ENCODE data around the gene CREB3L2. TPM values are rescaled to one million over a fixed set of nuclear protein-coding genes. Genes with fewer than 3 reads are reported as not detected.

The CREB3L2 gene
- total and polyA plus RNA-seq, 2 of the 13 experiments (the other 11 are each of a cell fraction or from before 2014, with no cell fraction given) = 22.1 to 41.1 TPM

DNA sequence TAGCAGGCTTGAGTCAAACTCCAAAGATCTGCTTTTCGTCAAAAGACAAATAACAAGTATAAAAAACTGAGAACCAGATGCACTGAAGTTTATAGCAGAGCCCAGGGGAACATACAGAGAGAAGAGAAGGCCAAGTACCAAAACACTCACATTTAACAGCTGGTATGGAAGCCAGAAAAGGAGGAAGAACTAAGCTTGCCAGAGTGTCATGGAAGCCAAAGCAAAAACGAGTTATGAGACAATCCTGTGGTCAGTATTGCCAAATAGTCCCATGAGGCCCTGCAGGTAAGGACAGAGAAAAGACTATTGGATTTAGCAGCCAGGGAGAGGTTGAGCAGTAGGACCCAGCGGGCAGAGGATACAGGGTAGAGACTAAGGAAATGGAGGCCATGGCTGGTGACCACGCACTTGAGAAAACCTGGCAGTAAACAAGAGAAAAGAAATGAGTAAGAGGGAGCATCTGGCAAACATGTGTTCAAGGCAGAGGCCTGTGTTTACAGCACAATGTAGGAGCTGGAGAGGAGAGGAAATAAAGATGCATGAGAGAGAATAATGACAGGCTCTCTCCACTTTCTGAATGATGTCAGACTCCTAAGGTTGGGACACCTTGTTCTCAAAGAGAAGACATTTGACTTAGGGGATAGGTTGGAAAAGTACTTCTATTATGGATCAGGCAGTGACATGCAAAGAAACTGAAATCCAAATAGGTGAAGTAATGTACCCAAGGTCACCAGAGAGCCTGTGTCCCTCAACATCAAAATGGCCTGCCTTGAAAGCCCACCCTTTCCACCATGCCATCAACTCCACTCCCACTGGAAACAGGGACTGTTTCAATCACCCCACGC lies 9.1 kb downstream of the CREB3L2 start (continued):
- TF ChIP-seq THYN1 (CRISPR knock-in tag; IDR thresholded peaks at IDR 0.05; ENCODE audit: borderline replicate concordance, low read depth) = no peak
- TF ChIP-seq ZNF343 (CRISPR knock-in tag; IDR thresholded peaks at IDR 0.05) = no peak
- TF ChIP-seq, protein P1, sequence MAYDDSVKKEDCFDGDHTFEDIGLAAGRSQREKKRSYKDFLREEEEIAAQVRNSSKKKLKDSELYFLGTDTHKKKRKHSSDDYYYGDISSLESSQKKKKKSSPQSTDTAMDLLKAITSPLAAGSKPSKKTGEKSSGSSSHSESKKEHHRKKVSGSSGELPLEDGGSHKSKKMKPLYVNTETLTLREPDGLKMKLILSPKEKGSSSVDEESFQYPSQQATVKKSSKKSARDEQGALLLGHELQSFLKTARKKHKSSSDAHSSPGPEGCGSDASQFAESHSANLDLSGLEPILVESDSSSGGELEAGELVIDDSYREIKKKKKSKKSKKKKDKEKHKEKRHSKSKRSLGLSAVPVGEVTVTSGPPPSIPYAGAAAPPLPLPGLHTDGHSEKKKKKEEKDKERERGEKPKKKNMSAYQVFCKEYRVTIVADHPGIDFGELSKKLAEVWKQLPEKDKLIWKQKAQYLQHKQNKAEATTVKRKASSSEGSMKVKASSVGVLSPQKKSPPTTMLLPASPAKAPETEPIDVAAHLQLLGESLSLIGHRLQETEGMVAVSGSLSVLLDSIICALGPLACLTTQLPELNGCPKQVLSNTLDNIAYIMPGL (CRISPR knock-in tag; IDR thresholded peaks at IDR 0.05; ENCODE audit: borderline replicate concordance in 1 of 2, low read depth in 1 of 2) = no peak
- TF ChIP-seq, protein P2, sequence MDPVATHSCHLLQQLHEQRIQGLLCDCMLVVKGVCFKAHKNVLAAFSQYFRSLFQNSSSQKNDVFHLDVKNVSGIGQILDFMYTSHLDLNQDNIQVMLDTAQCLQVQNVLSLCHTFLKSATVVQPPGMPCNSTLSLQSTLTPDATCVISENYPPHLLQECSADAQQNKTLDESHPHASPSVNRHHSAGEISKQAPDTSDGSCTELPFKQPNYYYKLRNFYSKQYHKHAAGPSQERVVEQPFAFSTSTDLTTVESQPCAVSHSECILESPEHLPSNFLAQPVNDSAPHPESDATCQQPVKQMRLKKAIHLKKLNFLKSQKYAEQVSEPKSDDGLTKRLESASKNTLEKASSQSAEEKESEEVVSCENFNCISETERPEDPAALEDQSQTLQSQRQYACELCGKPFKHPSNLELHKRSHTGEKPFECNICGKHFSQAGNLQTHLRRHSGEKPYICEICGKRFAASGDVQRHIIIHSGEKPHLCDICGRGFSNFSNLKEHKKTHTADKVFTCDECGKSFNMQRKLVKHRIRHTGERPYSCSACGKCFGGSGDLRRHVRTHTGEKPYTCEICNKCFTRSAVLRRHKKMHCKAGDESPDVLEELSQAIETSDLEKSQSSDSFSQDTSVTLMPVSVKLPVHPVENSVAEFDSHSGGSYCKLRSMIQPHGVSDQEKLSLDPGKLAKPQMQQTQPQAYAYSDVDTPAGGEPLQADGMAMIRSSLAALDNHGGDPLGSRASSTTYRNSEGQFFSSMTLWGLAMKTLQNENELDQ (CRISPR knock-in tag; IDR thresholded peaks at IDR 0.05; ENCODE audit: borderline replicate concordance) = no peak
- no peak for TF ChIP-seq ZEB1 (IDR thresholded peaks at IDR 0.05; ENCODE audit: insufficient replicate concordance, low read depth)
- TF ChIP-seq ZFX (CRISPR knock-in tag; IDR thresholded peaks at IDR 0.05; ENCODE audit: low read depth) = peak; percentile 54; the same call in 1 of the 2 replicates
- TF ChIP-seq MEIS2 (CRISPR knock-in tag; IDR thresholded peaks at IDR 0.05) = no peak
- TF ChIP-seq, protein P3, sequence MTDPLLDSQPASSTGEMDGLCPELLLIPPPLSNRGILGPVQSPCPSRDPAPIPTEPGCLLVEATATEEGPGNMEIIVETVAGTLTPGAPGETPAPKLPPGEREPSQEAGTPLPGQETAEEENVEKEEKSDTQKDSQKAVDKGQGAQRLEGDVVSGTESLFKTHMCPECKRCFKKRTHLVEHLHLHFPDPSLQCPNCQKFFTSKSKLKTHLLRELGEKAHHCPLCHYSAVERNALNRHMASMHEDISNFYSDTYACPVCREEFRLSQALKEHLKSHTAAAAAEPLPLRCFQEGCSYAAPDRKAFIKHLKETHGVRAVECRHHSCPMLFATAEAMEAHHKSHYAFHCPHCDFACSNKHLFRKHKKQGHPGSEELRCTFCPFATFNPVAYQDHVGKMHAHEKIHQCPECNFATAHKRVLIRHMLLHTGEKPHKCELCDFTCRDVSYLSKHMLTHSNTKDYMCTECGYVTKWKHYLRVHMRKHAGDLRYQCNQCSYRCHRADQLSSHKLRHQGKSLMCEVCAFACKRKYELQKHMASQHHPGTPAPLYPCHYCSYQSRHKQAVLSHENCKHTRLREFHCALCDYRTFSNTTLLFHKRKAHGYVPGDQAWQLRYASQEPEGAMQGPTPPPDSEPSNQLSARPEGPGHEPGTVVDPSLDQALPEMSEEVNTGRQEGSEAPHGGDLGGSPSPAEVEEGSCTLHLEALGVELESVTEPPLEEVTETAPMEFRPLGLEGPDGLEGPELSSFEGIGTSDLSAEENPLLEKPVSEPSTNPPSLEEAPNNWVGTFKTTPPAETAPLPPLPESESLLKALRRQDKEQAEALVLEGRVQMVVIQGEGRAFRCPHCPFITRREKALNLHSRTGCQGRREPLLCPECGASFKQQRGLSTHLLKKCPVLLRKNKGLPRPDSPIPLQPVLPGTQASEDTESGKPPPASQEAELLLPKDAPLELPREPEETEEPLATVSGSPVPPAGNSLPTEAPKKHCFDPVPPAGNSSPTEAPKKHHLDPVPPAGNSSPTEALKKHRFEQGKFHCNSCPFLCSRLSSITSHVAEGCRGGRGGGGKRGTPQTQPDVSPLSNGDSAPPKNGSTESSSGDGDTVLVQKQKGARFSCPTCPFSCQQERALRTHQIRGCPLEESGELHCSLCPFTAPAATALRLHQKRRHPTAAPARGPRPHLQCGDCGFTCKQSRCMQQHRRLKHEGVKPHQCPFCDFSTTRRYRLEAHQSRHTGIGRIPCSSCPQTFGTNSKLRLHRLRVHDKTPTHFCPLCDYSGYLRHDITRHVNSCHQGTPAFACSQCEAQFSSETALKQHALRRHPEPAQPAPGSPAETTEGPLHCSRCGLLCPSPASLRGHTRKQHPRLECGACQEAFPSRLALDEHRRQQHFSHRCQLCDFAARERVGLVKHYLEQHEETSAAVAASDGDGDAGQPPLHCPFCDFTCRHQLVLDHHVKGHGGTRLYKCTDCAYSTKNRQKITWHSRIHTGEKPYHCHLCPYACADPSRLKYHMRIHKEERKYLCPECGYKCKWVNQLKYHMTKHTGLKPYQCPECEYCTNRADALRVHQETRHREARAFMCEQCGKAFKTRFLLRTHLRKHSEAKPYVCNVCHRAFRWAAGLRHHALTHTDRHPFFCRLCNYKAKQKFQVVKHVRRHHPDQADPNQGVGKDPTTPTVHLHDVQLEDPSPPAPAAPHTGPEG (CRISPR knock-in tag; IDR thresholded peaks at IDR 0.05) = no peak
- TF ChIP-seq, protein P4, sequence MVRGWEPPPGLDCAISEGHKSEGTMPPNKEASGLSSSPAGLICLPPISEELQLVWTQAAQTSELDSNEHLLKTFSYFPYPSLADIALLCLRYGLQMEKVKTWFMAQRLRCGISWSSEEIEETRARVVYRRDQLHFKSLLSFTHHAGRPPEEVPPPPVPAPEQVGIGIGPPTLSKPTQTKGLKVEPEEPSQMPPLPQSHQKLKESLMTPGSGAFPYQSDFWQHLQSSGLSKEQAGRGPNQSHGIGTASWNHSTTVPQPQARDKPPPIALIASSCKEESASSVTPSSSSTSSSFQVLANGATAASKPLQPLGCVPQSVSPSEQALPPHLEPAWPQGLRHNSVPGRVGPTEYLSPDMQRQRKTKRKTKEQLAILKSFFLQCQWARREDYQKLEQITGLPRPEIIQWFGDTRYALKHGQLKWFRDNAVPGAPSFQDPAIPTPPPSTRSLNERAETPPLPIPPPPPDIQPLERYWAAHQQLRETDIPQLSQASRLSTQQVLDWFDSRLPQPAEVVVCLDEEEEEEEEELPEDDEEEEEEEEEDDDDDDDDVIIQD (CRISPR knock-in tag; IDR thresholded peaks at IDR 0.05; ENCODE audit: low read depth) = peak; percentile 72; the same call in 1 of the 2 replicates
- TF ChIP-seq STAG1 (CRISPR knock-in tag; IDR thresholded peaks at IDR 0.05) = no peak
- TF ChIP-seq NFKB2 (CRISPR knock-in tag; IDR thresholded peaks at IDR 0.05; ENCODE audit: borderline replicate concordance) = no peak
- TF ChIP-seq POGZ (CRISPR knock-in tag; IDR thresholded peaks at IDR 0.05) = no peak; the same call in 1 of the 2 replicates
- peak; percentile 79 for TF ChIP-seq ZNF143 (CRISPR knock-in tag; IDR thresholded peaks at IDR 0.05)
- no peak for TF ChIP-seq NFYB (CRISPR knock-in tag; IDR thresholded peaks at IDR 0.05)
- no peak for TF ChIP-seq ZNF790 (CRISPR knock-in tag; IDR thresholded peaks at IDR 0.05; ENCODE audit: borderline replicate concordance)
- no peak for TF ChIP-seq BORCS8-MEF2B (CRISPR knock-in tag; IDR thresholded peaks at IDR 0.05)
